HUES6 (cell line): ENCODE data around the gene ABHD11.
"Not testable (repeated sequence)": the region's sequence is repeated elsewhere in the genome, so short reads cannot be mapped to it uniquely, and the experiment has no call there.

Source experiments
- H3K27ac ChIP-seq: 2 replicates; pipeline ENCODE4 v1.7.0; 2013; ENCODE audit warnings: low read depth, mild to moderate bottlenecking, low read length, inconsistent platforms
- H3K27me3 ChIP-seq: 2 replicates; pipeline ENCODE4 v1.6.1; 2013; ENCODE audit warnings: low read length; ENCODE audit not compliant: control insufficient read depth, insufficient read depth
- H3K36me3 ChIP-seq: 2 replicates; pipeline ENCODE4 v1.6.1; 2013; ENCODE audit warnings: low read length; ENCODE audit not compliant: control insufficient read depth, insufficient read depth
- H3K4me1 ChIP-seq: 2 replicates; pipeline ENCODE4 v1.6.1; 2013; ENCODE audit warnings: low read length; ENCODE audit not compliant: control insufficient read depth, insufficient read depth
- H3K4me3 ChIP-seq: 2 replicates; pipeline ENCODE4 v1.5.1; 2013; ENCODE audit warnings: low read depth, low read length
- H3K9ac ChIP-seq: one replicate; pipeline ENCODE4 v1.6.1; 2013; ENCODE audit warnings: mild to moderate bottlenecking, low read length
- H3K9me3 ChIP-seq: 2 replicates; pipeline ENCODE4 v1.6.1; 2013; ENCODE audit warnings: low read depth, low read length; ENCODE audit not compliant: control insufficient read depth, insufficient read depth

The ABHD11 gene

DNA sequence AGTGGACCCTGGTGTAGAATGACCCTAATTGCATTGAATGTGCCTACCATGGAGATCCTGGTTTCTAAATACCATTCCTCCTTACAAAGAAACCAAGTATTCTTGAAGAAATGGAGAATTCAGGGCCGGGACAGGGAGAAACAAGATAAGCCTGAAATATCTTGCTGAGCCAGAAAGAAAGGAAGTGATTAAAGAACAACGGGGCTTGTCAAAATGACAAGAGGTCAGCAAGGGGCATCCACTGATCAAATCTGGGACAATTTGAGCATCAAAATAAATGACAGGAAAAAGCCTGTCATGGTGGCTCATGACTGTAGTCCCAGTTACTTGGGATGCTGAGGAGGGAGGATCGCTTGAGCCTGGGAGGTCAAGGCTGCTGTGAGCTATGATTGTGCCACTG, 8.1 kb downstream of the ABHD11 start:
- Histone ChIP-seq H3K9me3 (no peaks in the 10 kb centered on the region), H3K36me3 (no peaks in the 10 kb centered on the region; the same call in 1 of the 2 replicates), H3K27me3 (no peaks in the 10 kb centered on the region), H3K27ac (no peak overlapping the region), H3K4me1 (peaks cover 6% of the 10 kb centered on the region), H3K4me3 (no peak overlapping the region), H3K9ac (no peak overlapping the region)

DNA sequence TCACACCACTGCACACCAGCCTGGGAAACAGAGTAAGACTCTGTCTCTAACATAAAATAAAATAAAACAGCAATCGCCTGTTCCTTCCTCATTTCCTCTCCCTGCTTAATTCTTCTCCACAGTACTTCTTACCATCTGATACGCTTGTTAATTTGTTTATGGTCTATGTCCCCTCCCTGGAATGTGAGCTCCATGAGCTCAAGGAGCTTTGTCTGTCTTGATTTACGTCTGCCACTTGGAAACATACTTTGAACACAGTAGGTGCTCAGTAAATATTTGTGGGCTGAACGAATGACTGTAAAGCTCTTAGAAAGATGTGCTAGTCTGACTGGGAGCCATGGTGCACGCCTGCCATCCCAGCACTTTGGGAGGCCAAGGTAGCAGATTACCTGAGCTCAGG, 10.1 kb downstream of the ABHD11 start:
- no peak overlapping the region for H3K4me3 ChIP-seq
- H3K9ac ChIP-seq: no peak overlapping the region
- no peaks in the 10 kb centered on the region for H3K27me3 ChIP-seq
- H3K36me3 ChIP-seq: no peaks in the 10 kb centered on the region
- peaks cover 3% of the 10 kb centered on the region; the same call in 1 of the 2 replicates for H3K4me1 ChIP-seq
- no peaks in the 10 kb centered on the region for H3K9me3 ChIP-seq
- no peak overlapping the region for H3K27ac ChIP-seq

DNA sequence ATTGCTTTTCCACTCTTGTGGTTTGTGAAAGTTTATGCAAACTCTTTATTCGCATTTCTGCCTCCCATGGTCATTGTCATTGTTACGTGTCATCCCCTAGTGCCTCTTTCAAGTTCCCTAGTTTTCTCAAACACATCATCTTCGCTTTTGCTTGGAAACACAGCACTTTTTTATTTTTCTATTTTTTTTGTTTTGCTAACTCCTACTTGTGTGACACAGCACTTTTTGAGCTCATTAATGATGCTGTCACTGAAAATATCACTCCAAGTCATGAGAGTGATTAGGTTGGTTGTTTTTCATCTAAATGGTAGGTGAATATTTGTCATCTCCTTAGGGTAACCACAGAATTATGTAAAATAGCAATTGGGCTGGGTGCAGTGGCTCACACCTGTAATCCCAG, 10.7 kb downstream of the ABHD11 start:
- H3K9ac ChIP-seq: no peak overlapping the region
- peaks cover 3% of the 10 kb centered on the region; the same call in 1 of the 2 replicates for H3K4me1 ChIP-seq
- no peaks in the 10 kb centered on the region for H3K36me3 ChIP-seq
- no peaks in the 10 kb centered on the region for H3K27me3 ChIP-seq
- no peaks in the 10 kb centered on the region for H3K9me3 ChIP-seq
- H3K4me3 ChIP-seq: no peak overlapping the region
- no peak overlapping the region for H3K27ac ChIP-seq

DNA sequence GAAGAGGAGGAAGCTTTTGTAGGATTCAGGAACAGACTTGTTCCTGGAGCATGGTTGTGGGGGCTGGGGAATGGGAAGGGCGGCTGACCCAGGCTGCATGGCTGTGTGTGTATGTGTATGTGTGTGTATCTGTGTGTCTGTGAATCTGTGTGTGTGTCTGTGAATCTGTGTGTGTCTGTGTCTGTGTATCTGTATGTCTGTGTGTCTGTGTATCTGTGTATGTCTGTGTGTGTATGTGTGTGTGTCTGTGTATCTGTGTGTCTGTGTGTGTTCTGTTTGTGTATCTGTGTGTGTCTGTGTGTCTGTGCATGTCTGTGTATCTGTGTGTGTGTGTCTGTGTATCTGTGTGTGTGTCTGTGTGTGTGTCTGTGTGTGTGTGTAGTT, 12.5 kb downstream of the ABHD11 start:
- H3K27ac ChIP-seq: no peak overlapping the region
- H3K36me3 ChIP-seq: no peaks in the 10 kb centered on the region
- H3K9ac ChIP-seq: no peak overlapping the region
- no peaks in the 10 kb centered on the region for H3K9me3 ChIP-seq
- peaks cover 3% of the 10 kb centered on the region; the same call in 1 of the 2 replicates for H3K4me1 ChIP-seq
- H3K27me3 ChIP-seq: no peaks in the 10 kb centered on the region; the same call in none of the 2 replicates
- no peak overlapping the region for H3K4me3 ChIP-seq

DNA sequence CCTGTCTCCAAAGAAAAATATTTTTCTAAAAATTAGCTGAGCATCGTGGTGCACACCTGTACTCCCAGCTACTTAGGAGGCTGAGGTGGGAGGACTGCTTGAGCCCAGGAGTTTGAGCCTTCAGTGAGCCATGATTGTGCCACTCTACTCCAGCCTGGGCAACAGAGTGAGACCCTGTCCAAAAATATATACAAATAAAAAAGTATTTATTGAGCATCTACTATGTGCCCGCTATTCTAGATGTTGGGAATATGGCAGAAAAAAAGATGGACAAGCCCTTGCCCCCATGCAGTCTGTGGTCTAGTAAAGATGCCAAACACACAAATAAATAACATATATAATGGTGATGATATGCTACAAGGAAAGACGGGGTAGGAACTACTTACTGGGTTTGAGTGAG, 14.8 kb downstream of the ABHD11 start:
- H3K4me3 ChIP-seq: no peak overlapping the region
- no peak overlapping the region for H3K9ac ChIP-seq
- no peaks in the 10 kb centered on the region for H3K9me3 ChIP-seq
- peaks cover 3% of the 10 kb centered on the region; the same call in 1 of the 2 replicates for H3K4me1 ChIP-seq
- no peaks in the 10 kb centered on the region for H3K36me3 ChIP-seq
- H3K27ac ChIP-seq: no peak overlapping the region
- peaks cover 13% of the 10 kb centered on the region for H3K27me3 ChIP-seq

DNA sequence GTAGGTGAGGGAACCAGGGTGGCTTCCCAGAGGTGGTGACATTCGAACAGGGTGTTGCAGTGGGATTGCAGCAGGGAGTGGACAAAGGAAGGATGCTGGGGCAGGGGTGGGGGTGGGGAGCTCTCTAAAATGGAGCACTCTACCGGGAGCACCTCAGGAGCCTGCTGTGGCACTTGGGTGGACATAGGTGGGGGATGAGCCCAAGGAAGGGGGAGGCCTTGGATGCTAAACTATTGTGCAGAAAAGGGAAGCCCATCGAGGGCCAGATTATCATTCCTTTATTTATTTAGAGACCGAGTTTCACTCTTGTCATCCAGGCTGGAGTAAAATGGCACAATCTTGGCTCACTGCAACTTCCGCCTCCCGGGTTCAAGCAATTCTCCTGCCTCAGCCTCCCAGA, 15.8 kb downstream of the ABHD11 start:
- H3K27ac ChIP-seq: no peak overlapping the region
- no peak overlapping the region for H3K4me3 ChIP-seq
- no peaks in the 10 kb centered on the region for H3K9me3 ChIP-seq
- no peaks in the 10 kb centered on the region for H3K36me3 ChIP-seq
- peaks cover 5% of the 10 kb centered on the region; the same call in 1 of the 2 replicates for H3K4me1 ChIP-seq
- H3K9ac ChIP-seq: no peak overlapping the region
- H3K27me3 ChIP-seq: peaks cover 23% of the 10 kb centered on the region

DNA sequence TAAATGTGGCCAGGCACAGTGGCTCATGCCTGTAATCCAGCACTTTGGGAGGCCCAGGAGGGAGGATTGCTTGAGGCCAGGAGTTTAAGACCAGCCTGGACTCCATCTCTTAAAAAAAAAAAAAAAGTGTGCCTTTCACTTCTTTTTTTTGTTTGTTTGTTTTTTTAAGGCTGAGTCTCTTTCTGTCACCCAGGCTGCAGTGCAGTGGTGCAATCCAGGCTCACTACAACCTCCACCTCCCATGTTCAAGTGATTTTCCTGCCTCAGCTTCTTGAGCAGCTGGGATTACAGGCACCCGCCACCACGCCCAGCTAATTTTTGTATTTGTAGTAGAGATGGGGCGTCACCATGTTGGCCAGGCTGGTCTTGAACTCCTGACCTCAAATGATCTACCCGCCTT, 16.4 kb downstream of the ABHD11 start:
- H3K27ac ChIP-seq, H3K9me3 ChIP-seq, H3K36me3 ChIP-seq, H3K9ac ChIP-seq, H3K4me3 ChIP-seq, H3K4me1 ChIP-seq: not testable (repeated sequence)
- H3K27me3 ChIP-seq: peaks cover 25% of the 10 kb centered on the region

DNA sequence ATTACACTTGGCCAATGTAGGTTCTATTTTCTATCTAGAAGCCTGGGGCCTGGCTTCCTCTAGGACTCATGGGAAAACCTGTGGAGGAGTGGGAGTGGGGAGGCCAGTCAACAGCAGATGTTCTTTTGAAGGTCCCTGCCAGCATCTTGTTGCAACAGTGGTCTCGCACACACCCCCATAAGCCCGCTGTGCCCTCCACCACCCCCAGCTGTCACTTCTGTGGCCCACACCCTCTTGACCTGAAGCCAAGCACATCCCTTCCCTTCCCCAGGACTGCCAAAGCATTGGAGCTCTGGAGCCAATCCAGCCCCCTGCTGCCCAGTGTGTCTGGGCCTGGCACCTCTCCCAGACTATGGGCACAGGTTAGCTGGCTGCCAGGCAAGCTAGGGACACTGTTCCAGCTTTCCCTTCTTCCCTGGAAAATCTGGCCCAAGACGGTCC, 17.2 kb downstream of the ABHD11 start:
- H3K27me3 ChIP-seq: peaks cover 25% of the 10 kb centered on the region
- no peaks in the 10 kb centered on the region for H3K9me3 ChIP-seq
- H3K9ac ChIP-seq: no peak overlapping the region
- H3K4me1 ChIP-seq: peaks cover 5% of the 10 kb centered on the region; the same call in 1 of the 2 replicates
- H3K27ac ChIP-seq: no peak overlapping the region
- no peak overlapping the region for H3K4me3 ChIP-seq
- H3K36me3 ChIP-seq: no peaks in the 10 kb centered on the region

DNA sequence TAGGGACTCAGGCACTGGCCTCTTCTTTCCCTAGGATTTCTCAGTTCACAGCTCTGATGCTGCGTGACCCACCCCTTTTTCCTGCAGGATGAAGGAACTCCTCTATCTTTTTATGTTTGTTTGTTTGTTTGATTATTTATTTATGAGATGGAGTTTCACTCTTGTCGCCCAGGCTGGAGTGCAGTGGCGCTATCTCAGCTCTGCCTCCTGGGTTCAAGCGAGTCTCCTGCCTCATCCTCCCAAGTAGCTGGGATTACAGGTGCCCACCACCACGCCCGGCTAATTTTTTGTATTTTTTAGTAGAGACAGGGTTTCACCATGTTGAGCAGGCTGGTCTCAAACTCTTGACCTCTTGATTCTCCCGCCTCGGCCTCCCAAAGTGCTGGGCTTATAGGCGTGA, 18.2 kb downstream of the ABHD11 start:
- not testable (repeated sequence) for H3K9me3 ChIP-seq, H3K27ac ChIP-seq, H3K4me1 ChIP-seq, H3K9ac ChIP-seq, H3K4me3 ChIP-seq, H3K36me3 ChIP-seq
- peaks cover 25% of the 10 kb centered on the region for H3K27me3 ChIP-seq

DNA sequence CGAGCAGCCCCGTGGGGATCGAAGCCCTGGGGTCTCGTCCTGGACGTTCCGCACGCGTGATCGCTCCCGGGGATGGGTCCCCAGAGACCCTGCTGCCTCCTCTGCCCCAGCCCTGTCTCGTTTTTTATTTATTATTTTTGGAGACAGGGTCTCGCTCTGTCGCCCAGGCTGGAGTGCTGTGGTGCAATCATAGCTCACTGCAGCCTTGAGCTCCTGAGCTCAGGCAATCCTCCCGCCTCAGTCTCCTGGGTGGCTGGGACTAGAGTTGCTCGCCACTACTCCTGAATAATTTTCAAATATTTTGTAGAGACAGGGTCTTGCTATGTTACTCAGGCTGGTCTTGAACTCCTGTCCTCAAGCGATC, 18.8 kb downstream of the ABHD11 start:
- Histone ChIP-seq H3K9me3 (no peaks in the 10 kb centered on the region), H3K36me3 (no peaks in the 10 kb centered on the region), H3K27me3 (peaks cover 25% of the 10 kb centered on the region), H3K27ac (no peak overlapping the region), H3K9ac (no peak overlapping the region), H3K4me1 (peaks cover 10% of the 10 kb centered on the region), H3K4me3 (peak overlapping the region; percentile 64)

DNA sequence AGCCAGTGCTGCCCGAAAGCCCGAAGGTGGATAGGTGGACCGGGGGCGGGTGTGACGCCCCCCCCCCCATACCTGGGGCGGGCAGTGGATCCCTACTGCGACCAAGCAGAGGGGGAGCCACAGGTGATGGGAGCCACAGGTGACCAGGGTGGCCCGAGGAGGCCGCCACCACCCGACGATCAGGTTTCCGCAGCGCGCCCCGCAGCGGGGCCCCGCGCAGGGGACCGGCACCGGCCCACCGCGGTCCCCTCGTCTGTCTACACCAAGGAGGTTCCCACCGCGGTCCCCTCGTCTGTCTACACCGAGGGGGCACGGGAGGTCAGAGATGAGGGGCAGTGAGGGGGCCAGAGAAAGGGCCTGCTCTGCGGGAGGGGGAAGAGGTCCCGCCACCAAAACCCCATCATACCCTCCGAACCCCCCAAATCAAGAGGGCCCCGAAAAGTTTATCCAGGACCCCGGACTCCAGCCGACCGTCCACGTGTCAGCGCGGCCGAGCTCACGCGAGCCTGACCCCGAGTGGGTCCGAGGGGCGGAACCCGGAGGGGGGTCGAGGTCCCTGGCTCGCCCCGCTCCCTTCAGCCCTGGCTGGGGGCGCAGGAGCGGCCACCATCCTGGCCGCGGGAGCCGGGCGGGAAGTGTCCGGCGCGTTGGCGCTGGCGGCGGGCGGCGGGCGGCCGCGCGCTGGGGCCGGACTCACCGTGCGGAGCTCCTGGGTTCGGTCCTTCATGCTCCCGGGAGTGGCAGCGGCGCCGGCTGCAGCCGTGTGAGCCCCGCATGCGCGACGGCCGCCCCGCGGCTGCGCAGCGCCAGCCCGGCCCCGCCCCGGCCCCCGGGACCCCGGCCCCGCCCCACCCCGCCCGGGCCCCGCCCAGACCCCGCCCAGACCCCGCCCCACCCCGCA, 19.4 kb downstream of the ABHD11 start, which contains the start of gene STX1A:
STX1A (minus strand) TSS at position 765 of the 901 bp plus-strand sequence; CDS start at position 727, 38 bp downstream.
- H3K27ac ChIP-seq: no peak within 1 kb of the TSS
- no peaks in the 10 kb centered on the region for H3K9me3 ChIP-seq
- peaks cover 25% of the 10 kb centered on the region for H3K27me3 ChIP-seq
- H3K4me3 ChIP-seq: peak within 1 kb of the TSS; percentile 81
- H3K4me1 ChIP-seq: peaks cover 10% of the 10 kb centered on the region
- no peaks in the 10 kb centered on the region for H3K36me3 ChIP-seq
- H3K9ac ChIP-seq: peak within 1 kb of the TSS; percentile 58
